Activated naive CD8-positive, alpha-beta T cell treated with anti-CD3 and anti-CD28 coated beads for 36 hours (primary cell): Measurements from ENCODE around the gene PLSCR4. TPM values are rescaled to one million over a fixed set of nuclear protein-coding genes. Genes with fewer than 3 reads are reported as not detected.

Experiments
- DNase-seq: peaks from one replicate; pipeline ENCODE4 v3.0.0; 2021
- H3K27ac Mint-ChIP-seq: one replicate; pipeline ENCODE4 v1.8.0; 2022; ENCODE audit warnings: mild to moderate bottlenecking, moderate library complexity, mixed read lengths
- H3K27me3 Mint-ChIP-seq: one replicate; pipeline ENCODE4 v1.8.0; 2022; ENCODE audit warnings: mild to moderate bottlenecking, mixed read lengths
- H3K36me3 Mint-ChIP-seq: one replicate; pipeline ENCODE4 v1.8.0; 2021; ENCODE audit warnings: mild to moderate bottlenecking, mixed read lengths
- H3K4me1 Mint-ChIP-seq: one replicate; pipeline ENCODE4 v1.8.0; 2021; ENCODE audit warnings: mixed read lengths
- H3K4me3 Mint-ChIP-seq: one replicate; pipeline ENCODE4 v1.8.0; 2022; ENCODE audit warnings: mild to moderate bottlenecking, moderate library complexity, mixed read lengths
- H3K9me3 Mint-ChIP-seq: one replicate; pipeline ENCODE4 v1.8.0; 2022; ENCODE audit warnings: mixed read lengths
- total RNA-seq, 2 experiments: library from RNA; stranded (reverse); gene quantifications; one replicate each; pipeline ENCODE4 v1.2.3, GENCODE V29; 2021

Gene PLSCR4
- total RNA-seq, 2 experiments from 2014 or later = not detected

- Mint-ChIP-seq H3K36me3 (no peaks in the 10 kb centered on the region), H3K4me3 (no peak overlapping the region), H3K27me3 (no peaks in the 10 kb centered on the region), H3K9me3 (no peaks in the 10 kb centered on the region), H3K27ac (no peak overlapping the region), H3K4me1 (no peaks in the 10 kb centered on the region)
- DNase-seq = no peak
These were observed 28.5 kb downstream of the PLSCR4 start for GRCh38 chr3:146222204-146223046.

GRCh38 chr3:146221276-146221675 is 29.6 kb downstream of the PLSCR4 start:
- Mint-ChIP-seq H3K27me3 (no peaks in the 10 kb centered on the region), H3K4me3 (no peak overlapping the region), H3K4me1 (no peaks in the 10 kb centered on the region), H3K36me3 (no peaks in the 10 kb centered on the region), H3K9me3 (no peaks in the 10 kb centered on the region), H3K27ac (no peak overlapping the region)
- DNase-seq = no peak

GRCh38 chr3:146218880-146219866 is 31.7 kb downstream of the PLSCR4 start:
- no peaks in the 10 kb centered on the region for H3K27me3 Mint-ChIP-seq
- no peaks in the 10 kb centered on the region for H3K36me3 Mint-ChIP-seq
- no peak overlapping the region for H3K4me3 Mint-ChIP-seq

GRCh38 chr3:146217324-146217723 is 33.6 kb downstream of the PLSCR4 start:
- H3K36me3 Mint-ChIP-seq = no peaks in the 10 kb centered on the region
- no peaks in the 10 kb centered on the region for H3K9me3 Mint-ChIP-seq
- H3K4me1 Mint-ChIP-seq = no peaks in the 10 kb centered on the region
- H3K27me3 Mint-ChIP-seq = no peaks in the 10 kb centered on the region
- no peak for DNase-seq
- no peak overlapping the region for H3K4me3 Mint-ChIP-seq
- H3K27ac Mint-ChIP-seq = no peak overlapping the region

More at GRCh38 chr3:146218880-146219866, 31.7 kb downstream of the PLSCR4 start:
- peak; percentile 21 for DNase-seq
- no peaks in the 10 kb centered on the region for H3K4me1 Mint-ChIP-seq
- no peak overlapping the region for H3K27ac Mint-ChIP-seq
- no peaks in the 10 kb centered on the region for H3K9me3 Mint-ChIP-seq

GRCh38 chr3:146214493-146214892 is 36.4 kb downstream of the PLSCR4 start:
- Mint-ChIP-seq H3K36me3 (no peaks in the 10 kb centered on the region), H3K27me3 (no peaks in the 10 kb centered on the region), H3K27ac (no peak overlapping the region), H3K9me3 (no peaks in the 10 kb centered on the region), H3K4me3 (no peak overlapping the region), H3K4me1 (no peaks in the 10 kb centered on the region)
- DNase-seq = no peak

- no peaks in the 10 kb centered on the region for H3K36me3 Mint-ChIP-seq
- DNase-seq = no peak
- H3K27ac Mint-ChIP-seq = no peak overlapping the region
- H3K9me3 Mint-ChIP-seq = no peaks in the 10 kb centered on the region
- no peak overlapping the region for H3K4me3 Mint-ChIP-seq
- no peaks in the 10 kb centered on the region for H3K4me1 Mint-ChIP-seq
- H3K27me3 Mint-ChIP-seq = peaks cover 9% of the 10 kb centered on the region
These were observed 41.5 kb downstream of the PLSCR4 start for GRCh38 chr3:146209371-146209770.

- no peaks in the 10 kb centered on the region for H3K4me1 Mint-ChIP-seq
- H3K27me3 Mint-ChIP-seq = peaks cover 20% of the 10 kb centered on the region
- DNase-seq = no peak
- no peaks in the 10 kb centered on the region for H3K36me3 Mint-ChIP-seq
- H3K9me3 Mint-ChIP-seq = no peaks in the 10 kb centered on the region
- no peak overlapping the region for H3K4me3 Mint-ChIP-seq
- H3K27ac Mint-ChIP-seq = no peak overlapping the region
These were observed 47.1 kb downstream of the PLSCR4 start for GRCh38 chr3:146203776-146204175.

GRCh38 chr3:146200461-146201220 is 50.3 kb downstream of the PLSCR4 start:
- no peaks in the 10 kb centered on the region for H3K4me1 Mint-ChIP-seq
- H3K27ac Mint-ChIP-seq = no peak overlapping the region
- H3K4me3 Mint-ChIP-seq = no peak overlapping the region
- H3K36me3 Mint-ChIP-seq = no peaks in the 10 kb centered on the region
- peaks cover 17% of the 10 kb centered on the region for H3K27me3 Mint-ChIP-seq
- H3K9me3 Mint-ChIP-seq = no peaks in the 10 kb centered on the region
- DNase-seq = no peak

- H3K27me3 Mint-ChIP-seq = peaks cover 17% of the 10 kb centered on the region
- no peaks in the 10 kb centered on the region for H3K4me1 Mint-ChIP-seq
- H3K9me3 Mint-ChIP-seq = no peaks in the 10 kb centered on the region
- H3K36me3 Mint-ChIP-seq = no peaks in the 10 kb centered on the region
- DNase-seq = no peak
- no peak overlapping the region for H3K4me3 Mint-ChIP-seq
- no peak overlapping the region for H3K27ac Mint-ChIP-seq
These were observed 51.1 kb downstream of the PLSCR4 start for GRCh38 chr3:146199762-146200161.

- no peak for DNase-seq
- Mint-ChIP-seq H3K4me3 (no peak overlapping the region), H3K4me1 (no peaks in the 10 kb centered on the region), H3K36me3 (no peaks in the 10 kb centered on the region), H3K27ac (no peak overlapping the region), H3K27me3 (peaks cover 6% of the 10 kb centered on the region), H3K9me3 (no peaks in the 10 kb centered on the region)
These were observed 54.1 kb downstream of the PLSCR4 start for GRCh38 chr3:146196789-146197188.

GRCh38 chr3:146195605-146196004 is 55.3 kb downstream of the PLSCR4 start:
- H3K36me3 Mint-ChIP-seq = no peaks in the 10 kb centered on the region
- no peaks in the 10 kb centered on the region for H3K4me1 Mint-ChIP-seq
- DNase-seq = no peak
- no peak overlapping the region for H3K4me3 Mint-ChIP-seq
- H3K27ac Mint-ChIP-seq = no peak overlapping the region
- peaks cover 6% of the 10 kb centered on the region for H3K27me3 Mint-ChIP-seq
- H3K9me3 Mint-ChIP-seq = no peaks in the 10 kb centered on the region

GRCh38 chr3:146195030-146195429 is 55.9 kb downstream of the PLSCR4 start:
- Mint-ChIP-seq H3K36me3 (no peaks in the 10 kb centered on the region), H3K9me3 (no peaks in the 10 kb centered on the region), H3K4me1 (no peaks in the 10 kb centered on the region), H3K27ac (no peak overlapping the region), H3K4me3 (no peak overlapping the region), H3K27me3 (peaks cover 6% of the 10 kb centered on the region)
- no peak for DNase-seq

GRCh38 chr3:146191051-146191450 is 59.9 kb downstream of the PLSCR4 start:
- peaks cover 18% of the 10 kb centered on the region for H3K27me3 Mint-ChIP-seq
- no peaks in the 10 kb centered on the region for H3K9me3 Mint-ChIP-seq
- H3K4me3 Mint-ChIP-seq = no peak overlapping the region
- DNase-seq = no peak
- no peaks in the 10 kb centered on the region for H3K4me1 Mint-ChIP-seq
- no peak overlapping the region for H3K27ac Mint-ChIP-seq
- H3K36me3 Mint-ChIP-seq = no peaks in the 10 kb centered on the region

- Mint-ChIP-seq H3K36me3 (no peaks in the 10 kb centered on the region), H3K27me3 (peaks cover 18% of the 10 kb centered on the region), H3K4me1 (no peaks in the 10 kb centered on the region), H3K4me3 (no peak overlapping the region), H3K9me3 (no peaks in the 10 kb centered on the region), H3K27ac (no peak overlapping the region)
- DNase-seq = no peak
These were observed 61.3 kb downstream of the PLSCR4 start for GRCh38 chr3:146189519-146190173.
